Stimulated activated effector memory CD8-positive, alpha-beta T cell treated with anti-CD3 and anti-CD28 coated beads, Interleukin-12 subunit alpha, Interleukin-12 subunit beta, amount 100 ng/mL, for 72 hours (primary cell): ENCODE measurements around the gene PTPRM.
"Not testable (repeated sequence)": the region's sequence is repeated elsewhere in the genome, so short reads cannot be mapped to it uniquely, and the experiment has no call there.

Experiments
- ATAC-seq: fragments of 150-1000 bp; cut with Tn5 transposase; 2 replicates; pipeline ENCODE4 v1.10.0; 2021
- DNase-seq, 2 donors: peaks; one replicate each; pipeline ENCODE4 v3.0.0; 2021 to 2022; ENCODE audit warnings: low spot score in 2 of 2
- H3K27ac Mint-ChIP-seq: one replicate; pipeline ENCODE4 v1.8.0; 2022; ENCODE audit warnings: mild to moderate bottlenecking, mixed read lengths
- H3K36me3 Mint-ChIP-seq: one replicate; pipeline ENCODE4 v1.8.0; 2022; ENCODE audit warnings: mild to moderate bottlenecking, mixed read lengths
- H3K4me1 Mint-ChIP-seq: one replicate; pipeline ENCODE4 v1.8.0; 2022; ENCODE audit warnings: mixed read lengths
- H3K4me3 Mint-ChIP-seq: one replicate; pipeline ENCODE4 v1.8.0; 2022; ENCODE audit warnings: mild to moderate bottlenecking, mixed read lengths
- H3K9me3 Mint-ChIP-seq: one replicate; pipeline ENCODE4 v1.8.0; 2022; ENCODE audit warnings: mixed read lengths

PTPRM gene

DNA sequence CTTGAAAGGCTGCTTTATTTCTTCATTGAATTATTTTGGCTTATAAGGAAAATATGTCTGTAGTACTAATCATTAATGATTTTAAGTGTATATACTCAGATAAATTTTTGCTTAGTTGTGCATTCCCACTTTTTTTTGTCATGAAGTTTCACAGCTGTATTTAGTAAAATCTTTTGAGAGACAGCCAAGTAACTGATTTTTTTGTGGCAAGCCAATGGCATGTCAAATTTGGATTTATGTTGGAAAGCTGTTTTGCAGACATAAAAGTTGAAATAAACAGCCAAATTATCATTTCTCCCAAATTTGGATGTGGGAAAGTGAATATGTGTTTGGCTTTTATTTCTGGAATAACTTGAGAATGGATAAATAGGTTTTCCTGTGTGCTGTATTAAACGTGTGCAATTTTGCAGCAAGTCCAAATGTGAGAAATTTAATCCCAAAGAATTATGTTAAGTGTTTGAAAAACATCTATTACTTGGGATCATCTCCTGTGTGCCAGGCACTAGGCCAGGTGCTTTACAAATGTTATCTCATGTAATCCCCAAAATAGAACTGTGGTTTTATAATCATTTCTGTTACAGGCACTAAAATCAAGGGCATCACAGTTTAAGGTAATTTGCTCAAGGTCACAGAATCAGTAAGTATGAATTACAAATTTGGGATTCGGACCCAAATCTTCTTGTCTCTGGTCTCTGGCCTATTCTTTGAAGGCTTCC is 160.4 kb downstream of the PTPRM start:
- H3K36me3 Mint-ChIP-seq: no peaks in the 10 kb centered on the region
- H3K9me3 Mint-ChIP-seq: peaks cover 3% of the 10 kb centered on the region
- H3K27ac Mint-ChIP-seq: no peak overlapping the region
- no peaks in the 10 kb centered on the region for H3K4me1 Mint-ChIP-seq
- DNase-seq: no peak
- ATAC-seq: no peak
- no peak overlapping the region for H3K4me3 Mint-ChIP-seq

DNA sequence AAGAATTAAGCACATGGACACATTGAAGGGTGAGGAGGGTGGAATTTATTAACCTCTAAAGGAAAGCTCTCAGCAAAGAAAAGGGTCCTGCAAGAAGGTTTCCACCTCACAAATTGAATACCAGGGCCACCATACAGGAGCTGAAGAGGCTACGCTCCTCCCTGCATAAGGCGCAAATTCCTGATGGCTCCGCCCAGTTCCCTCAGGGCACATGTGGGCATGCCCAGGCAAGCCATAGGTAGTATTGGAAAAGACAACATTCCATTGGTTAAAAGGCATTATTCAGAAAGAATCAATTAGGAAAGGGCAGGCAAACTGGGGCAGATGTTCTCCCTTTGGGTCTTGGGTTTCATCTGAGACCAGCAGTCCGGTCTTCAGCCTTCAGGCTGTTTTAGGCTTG is 161.2 kb downstream of the PTPRM start:
- Mint-ChIP-seq H3K27ac (no peak overlapping the region), H3K36me3 (no peaks in the 10 kb centered on the region), H3K9me3 (peaks cover 3% of the 10 kb centered on the region), H3K4me3 (no peak overlapping the region), H3K4me1 (no peaks in the 10 kb centered on the region)
- ATAC-seq (no peak), DNase-seq (no peak)

DNA sequence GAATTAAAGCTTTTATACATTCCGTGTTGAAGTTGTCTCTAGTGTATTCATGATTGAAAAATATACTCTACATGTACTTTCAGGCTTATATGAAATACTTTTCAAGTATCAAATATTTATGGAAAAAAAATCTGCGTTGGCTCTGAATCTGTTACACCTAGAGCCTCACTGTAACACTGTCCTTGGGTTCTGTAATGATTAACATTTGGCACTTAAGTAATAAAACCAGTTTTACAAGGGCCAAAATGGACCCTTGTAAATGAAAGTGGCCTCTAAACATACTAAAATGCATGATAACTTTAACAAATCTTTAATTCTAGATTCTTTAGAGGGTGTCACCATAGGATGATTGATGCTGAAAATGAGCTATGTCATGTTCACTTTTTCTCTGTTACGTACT is 162.8 kb downstream of the PTPRM start:
- Mint-ChIP-seq H3K36me3 (no peaks in the 10 kb centered on the region), H3K9me3 (no peaks in the 10 kb centered on the region), H3K4me1 (no peaks in the 10 kb centered on the region), H3K27ac (no peak overlapping the region), H3K4me3 (no peak overlapping the region)
- ATAC-seq (no peak), DNase-seq (no peak)

DNA sequence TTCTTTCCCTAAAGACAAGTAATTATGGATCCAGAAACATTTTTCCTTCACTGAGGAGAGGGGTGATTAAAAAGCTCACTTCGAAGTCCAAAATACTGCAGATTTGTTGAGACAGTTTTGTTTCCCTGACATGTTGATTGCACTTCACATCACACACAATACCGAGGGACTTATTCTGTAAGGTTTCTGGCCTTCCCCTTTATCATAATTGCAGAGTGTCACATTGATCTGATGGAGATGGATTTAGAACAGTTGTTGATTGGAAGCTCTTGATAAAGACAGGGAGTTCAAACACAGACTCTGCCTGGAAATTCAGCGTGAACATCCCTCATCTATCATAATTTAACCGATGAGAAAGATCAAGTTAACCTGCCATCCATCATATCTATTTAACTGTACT is 163.6 kb downstream of the PTPRM start:
- H3K4me3 Mint-ChIP-seq: no peak overlapping the region
- no peaks in the 10 kb centered on the region for H3K36me3 Mint-ChIP-seq
- no peak for DNase-seq
- H3K4me1 Mint-ChIP-seq: no peaks in the 10 kb centered on the region
- no peaks in the 10 kb centered on the region for H3K9me3 Mint-ChIP-seq
- H3K27ac Mint-ChIP-seq: no peak overlapping the region
- ATAC-seq: no peak

DNA sequence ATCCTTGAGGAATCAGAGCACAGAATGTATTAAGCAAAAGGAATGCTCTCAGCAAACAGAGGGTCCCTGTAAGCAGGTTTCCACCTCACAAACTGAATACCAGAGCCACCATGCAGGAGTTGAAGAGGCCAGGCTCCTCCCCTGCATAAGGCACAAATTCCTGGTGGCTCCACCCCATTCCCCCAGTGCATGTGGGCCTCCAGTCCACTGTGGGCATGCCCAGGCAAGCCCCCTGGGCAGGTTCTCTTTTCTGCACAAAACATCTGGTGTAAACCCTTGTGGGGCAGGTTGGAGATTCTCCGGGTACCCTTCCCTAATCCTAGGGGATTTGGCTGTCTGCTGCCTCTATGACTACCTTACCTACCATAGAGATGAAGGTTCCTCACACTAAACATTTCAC is 166.5 kb downstream of the PTPRM start:
- ATAC-seq (no peak), DNase-seq (no peak)
- Mint-ChIP-seq H3K36me3 (no peaks in the 10 kb centered on the region), H3K4me3 (no peak overlapping the region), H3K9me3 (no peaks in the 10 kb centered on the region), H3K4me1 (no peaks in the 10 kb centered on the region), H3K27ac (no peak overlapping the region)

DNA sequence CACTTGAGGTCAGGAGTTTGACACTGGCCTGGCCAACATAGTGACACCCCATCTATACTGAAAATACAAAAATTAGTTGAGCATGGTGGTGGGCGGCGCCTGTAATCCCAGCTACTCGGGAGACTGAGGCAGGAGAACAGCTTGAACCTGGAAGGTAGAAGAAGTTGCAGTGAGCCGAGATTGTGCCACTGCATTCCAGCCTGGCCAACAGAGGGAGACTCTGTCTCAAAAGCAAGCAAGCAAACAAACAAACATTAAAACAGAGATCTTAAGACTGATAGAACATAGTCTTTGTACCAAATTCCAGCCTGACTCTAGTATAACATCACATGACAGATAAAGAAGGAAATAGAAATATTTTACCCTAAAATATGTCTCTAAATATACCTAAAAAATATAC is 168.1 kb downstream of the PTPRM start:
- DNase-seq: no peak
- Mint-ChIP-seq H3K27ac (no peak overlapping the region), H3K9me3 (no peaks in the 10 kb centered on the region), H3K4me1 (no peaks in the 10 kb centered on the region), H3K4me3 (no peak overlapping the region), H3K36me3 (no peaks in the 10 kb centered on the region)
- ATAC-seq: no peak

DNA sequence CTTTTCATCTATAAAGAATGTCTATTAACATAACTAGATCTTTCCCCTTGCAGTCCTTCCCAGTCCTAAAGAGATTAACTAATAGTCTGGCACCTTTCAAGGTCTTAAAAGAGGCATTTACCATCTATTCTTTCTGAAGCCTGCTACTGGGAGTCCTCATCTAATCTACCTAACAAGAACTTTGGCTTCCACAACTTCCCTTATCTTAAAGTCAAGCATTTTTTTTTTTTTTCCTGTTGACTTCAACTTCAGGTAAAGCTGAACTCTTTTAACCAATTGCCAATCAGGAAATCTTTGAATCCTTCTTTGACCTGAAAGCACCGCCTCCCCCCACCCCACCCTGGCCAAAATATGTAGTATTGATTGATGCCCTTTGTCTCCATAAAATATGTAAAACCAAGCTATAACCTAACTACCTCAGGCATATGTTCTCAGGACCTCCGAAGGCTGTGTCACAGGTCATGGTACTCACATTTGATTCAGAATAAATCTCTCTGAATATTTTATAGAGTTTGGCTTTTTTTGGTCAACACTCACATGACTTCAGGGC is 168.6 kb downstream of the PTPRM start:
- Mint-ChIP-seq H3K27ac (no peak overlapping the region), H3K9me3 (no peaks in the 10 kb centered on the region), H3K36me3 (no peaks in the 10 kb centered on the region), H3K4me3 (no peak overlapping the region), H3K4me1 (no peaks in the 10 kb centered on the region)
- ATAC-seq: no peak
- no peak for DNase-seq

DNA sequence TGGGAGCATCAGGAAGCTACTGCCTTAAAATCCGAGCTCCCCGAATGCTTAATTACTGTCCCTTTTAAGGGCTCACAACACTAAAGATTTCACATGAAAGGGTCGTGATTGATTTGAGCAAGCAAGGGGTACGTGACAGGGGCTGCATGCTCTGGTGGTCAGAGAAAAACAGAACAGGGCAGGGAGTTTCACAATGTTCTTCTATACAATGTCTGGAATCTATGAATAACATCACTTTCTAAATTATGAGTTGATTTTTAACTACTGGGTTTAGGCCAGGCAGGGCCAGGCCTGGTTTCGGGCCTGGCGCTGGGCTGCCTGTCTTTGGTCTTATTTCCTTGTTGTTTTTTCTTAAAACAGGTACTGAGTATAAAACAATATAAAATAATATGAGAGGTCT is 169.4 kb downstream of the PTPRM start:
- H3K4me3 Mint-ChIP-seq, ATAC-seq, H3K27ac Mint-ChIP-seq, H3K4me1 Mint-ChIP-seq, H3K9me3 Mint-ChIP-seq, H3K36me3 Mint-ChIP-seq, DNase-seq: not testable (repeated sequence)

DNA sequence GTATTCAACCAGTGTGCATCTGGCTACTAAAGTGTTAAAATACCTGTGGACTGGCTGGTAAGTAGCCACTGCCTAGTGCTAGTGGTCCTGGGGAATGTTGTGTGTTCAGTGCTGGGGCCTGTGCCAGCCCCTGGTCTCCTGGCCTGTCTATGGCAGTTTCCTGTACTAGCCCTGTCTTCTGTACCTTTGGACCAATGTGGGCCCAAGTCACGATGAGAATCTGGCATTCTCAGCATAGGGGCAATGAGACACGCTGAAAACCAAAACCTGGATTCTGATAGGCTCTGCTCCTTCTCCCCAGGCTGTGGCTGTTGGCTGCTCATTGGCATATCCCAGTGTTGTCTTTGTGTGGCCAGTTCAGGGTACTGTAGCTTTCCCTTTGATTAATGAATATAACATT is 170.4 kb downstream of the PTPRM start:
- no peak overlapping the region for H3K27ac Mint-ChIP-seq

DNA sequence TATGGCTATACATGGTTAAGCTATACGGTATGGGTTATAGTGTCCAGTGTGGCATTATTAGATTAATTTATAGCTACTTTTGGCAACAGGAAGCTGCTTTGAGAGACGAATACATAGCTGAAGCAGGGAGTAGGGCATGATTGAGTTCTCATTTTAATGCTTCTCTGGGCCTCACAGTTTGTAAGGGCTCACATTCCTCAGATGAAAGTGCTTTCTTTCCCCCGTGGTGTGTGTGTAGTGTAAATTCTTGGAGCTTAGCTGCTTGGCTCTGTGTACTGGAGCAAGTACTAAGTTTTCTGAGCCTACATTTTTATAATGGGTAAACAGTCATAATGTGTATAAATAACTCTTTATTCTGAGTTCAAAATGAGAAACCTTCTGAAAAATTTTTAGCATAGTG is 173.7 kb downstream of the PTPRM start:
- Mint-ChIP-seq H3K4me3 (no peak overlapping the region), H3K4me1 (no peaks in the 10 kb centered on the region), H3K27ac (no peak overlapping the region), H3K36me3 (no peaks in the 10 kb centered on the region), H3K9me3 (peaks cover 6% of the 10 kb centered on the region)
- no peak for ATAC-seq
- DNase-seq: no peak

More for the DNA sequence above, 170.4 kb downstream of the PTPRM start:
- H3K4me3 Mint-ChIP-seq: no peak overlapping the region
- no peak for ATAC-seq
- DNase-seq: no peak
- no peaks in the 10 kb centered on the region for H3K4me1 Mint-ChIP-seq
- no peaks in the 10 kb centered on the region for H3K9me3 Mint-ChIP-seq
- no peaks in the 10 kb centered on the region for H3K36me3 Mint-ChIP-seq

DNA sequence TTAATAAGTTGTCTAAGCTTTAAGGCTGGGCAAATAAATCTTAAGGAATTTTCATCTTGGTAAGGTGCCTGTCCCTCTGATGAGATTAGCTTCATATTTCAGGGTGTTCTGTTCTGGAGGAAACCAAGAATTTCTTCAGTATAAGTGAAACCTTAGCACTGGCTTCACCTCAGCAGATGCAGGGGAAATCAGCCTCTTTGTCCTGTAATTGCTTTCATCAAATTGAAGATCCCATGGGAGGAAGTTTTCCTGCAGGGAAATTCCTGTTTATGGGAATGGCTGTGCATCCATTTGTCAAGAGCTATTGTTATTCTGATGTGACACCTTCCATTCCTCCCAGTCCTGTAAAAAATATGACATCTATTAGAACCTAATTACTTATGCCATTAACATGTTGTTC is 174.5 kb downstream of the PTPRM start:
- H3K27ac Mint-ChIP-seq: no peak overlapping the region

DNA sequence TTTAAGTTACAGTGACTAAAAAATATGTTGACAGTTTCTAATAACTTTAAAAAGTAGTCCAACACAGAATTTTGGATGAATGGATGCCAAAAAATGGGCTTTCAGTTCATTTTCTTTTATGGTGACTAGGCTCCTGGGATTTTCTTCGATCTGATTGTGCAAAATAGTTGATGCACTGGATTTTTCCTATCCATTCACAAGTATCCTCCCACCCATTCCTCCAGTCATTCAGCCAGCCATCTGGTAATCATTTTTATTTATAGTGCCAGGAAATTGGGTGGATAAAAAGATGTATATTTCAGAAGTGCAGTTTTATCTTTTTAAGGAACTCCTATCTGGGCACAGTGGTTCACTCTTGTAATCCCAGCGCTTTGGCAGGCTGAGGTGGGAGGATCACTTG is 175.1 kb downstream of the PTPRM start:
- no peak for DNase-seq
- H3K4me1 Mint-ChIP-seq: no peaks in the 10 kb centered on the region
- no peak for ATAC-seq

More for the DNA sequence above, 174.5 kb downstream of the PTPRM start:
- ATAC-seq: no peak
- H3K4me1 Mint-ChIP-seq: no peaks in the 10 kb centered on the region
- H3K4me3 Mint-ChIP-seq: no peak overlapping the region
- peaks cover 8% of the 10 kb centered on the region for H3K9me3 Mint-ChIP-seq
- DNase-seq: no peak
- H3K36me3 Mint-ChIP-seq: no peaks in the 10 kb centered on the region

DNA sequence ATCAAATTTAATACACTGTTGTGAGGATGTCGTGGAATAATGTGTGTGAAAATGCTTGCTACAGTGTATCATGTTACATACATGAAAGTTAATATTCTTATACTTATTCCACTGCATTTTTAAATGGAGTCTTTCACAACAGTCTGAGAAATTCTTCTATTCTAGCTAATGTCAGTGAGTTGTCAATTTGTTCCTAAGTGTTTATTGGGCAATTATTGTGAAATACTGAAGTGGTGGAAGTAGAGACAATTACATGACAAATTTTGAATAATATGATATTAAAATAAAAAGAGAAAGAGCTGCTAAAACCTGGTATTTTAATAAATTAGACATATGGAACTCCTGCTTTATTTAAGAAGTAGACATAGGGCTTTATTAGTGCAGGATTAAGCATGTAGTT is 176.1 kb downstream of the PTPRM start:
- peaks cover 8% of the 10 kb centered on the region for H3K9me3 Mint-ChIP-seq
- H3K36me3 Mint-ChIP-seq: no peaks in the 10 kb centered on the region
- no peak for DNase-seq
- no peak overlapping the region for H3K27ac Mint-ChIP-seq
- H3K4me1 Mint-ChIP-seq: no peaks in the 10 kb centered on the region
- no peak overlapping the region for H3K4me3 Mint-ChIP-seq
- ATAC-seq: no peak

More for the DNA sequence above, 175.1 kb downstream of the PTPRM start:
- Mint-ChIP-seq H3K9me3 (peaks cover 8% of the 10 kb centered on the region), H3K4me3 (no peak overlapping the region), H3K27ac (no peak overlapping the region), H3K36me3 (no peaks in the 10 kb centered on the region)

DNA sequence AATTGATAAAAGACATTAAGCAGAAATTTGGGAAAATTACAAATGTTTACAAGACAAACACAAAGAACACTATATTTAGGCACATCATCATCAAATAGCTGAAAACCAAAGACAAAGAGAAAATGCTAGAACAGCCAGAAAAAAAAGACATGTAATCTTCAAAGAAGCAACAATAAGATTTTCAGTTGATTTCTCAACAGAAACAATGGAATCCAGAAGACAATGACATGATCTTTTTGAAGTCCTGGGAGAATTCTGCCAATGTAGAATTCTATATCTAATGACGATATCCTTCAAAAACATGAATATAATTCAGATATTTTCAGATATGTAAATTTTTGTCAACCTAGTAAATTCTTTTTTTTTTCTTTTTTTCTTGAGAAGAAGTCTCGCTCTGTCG is 179.0 kb downstream of the PTPRM start:
- Mint-ChIP-seq H3K27ac (no peak overlapping the region), H3K4me3 (no peak overlapping the region), H3K4me1 (no peaks in the 10 kb centered on the region), H3K36me3 (no peaks in the 10 kb centered on the region), H3K9me3 (peaks cover 8% of the 10 kb centered on the region)
- DNase-seq: no peak
- ATAC-seq: no peak

DNA sequence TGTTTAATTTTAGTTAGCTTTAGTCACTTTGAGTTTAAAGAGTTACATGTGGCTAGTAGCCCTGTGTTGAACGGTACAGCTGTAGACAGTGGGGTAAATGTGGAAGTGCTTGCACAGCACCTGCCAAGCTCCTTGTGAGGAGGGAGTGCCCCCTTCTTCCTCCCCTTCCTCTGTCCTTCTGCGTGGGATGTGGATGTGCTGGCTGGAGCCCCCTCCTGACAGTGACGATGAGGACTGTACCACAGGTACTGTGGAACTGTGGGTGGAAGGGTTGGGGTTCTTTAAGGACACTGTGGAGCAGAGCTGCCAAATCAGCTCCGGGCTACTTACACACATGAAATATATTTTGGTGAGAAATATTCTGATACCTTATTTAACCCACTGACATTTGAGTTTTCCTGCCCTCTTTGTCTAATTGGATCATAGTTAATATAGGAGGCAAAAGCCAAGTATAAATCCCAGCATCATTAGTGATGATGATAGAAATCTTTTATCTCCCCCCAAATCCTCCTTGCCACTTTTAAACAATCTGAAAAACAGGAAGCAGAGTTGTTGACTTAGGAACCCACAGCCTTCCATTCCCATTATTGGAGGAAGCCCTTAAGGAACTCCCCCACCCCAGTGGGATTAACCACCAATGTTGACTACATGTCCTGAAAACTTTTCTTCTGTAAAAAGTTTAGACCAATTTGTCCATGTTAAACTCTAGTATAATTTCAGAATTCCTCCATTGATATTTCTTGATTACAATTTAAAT is 181.3 kb downstream of the PTPRM start:
- H3K4me3 Mint-ChIP-seq: no peak overlapping the region
- ATAC-seq: no peak
- H3K27ac Mint-ChIP-seq: no peak overlapping the region
- no peak for DNase-seq
- peaks cover 8% of the 10 kb centered on the region for H3K9me3 Mint-ChIP-seq
- no peaks in the 10 kb centered on the region for H3K36me3 Mint-ChIP-seq
- no peaks in the 10 kb centered on the region for H3K4me1 Mint-ChIP-seq

DNA sequence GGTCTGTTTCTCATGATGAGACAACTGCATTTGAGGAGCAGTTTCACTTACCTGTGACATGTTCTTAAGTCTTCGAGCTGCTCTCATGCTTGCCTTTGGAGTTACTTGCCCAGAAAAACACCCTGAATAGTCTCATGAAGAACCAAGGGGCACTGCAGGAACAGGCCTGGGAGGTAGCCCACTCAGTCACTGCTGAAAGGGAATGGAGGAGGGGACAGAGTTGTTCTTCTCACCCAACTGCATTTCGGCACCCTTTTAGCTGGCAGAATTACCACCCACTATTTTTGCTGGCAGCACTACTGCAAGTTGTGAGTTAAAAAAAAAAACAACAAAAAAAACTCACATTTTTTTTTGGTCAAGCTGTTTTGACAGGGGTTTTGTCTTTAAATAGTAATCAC is 181.9 kb downstream of the PTPRM start:
- H3K4me1 Mint-ChIP-seq: no peaks in the 10 kb centered on the region
- peaks cover 11% of the 10 kb centered on the region for H3K9me3 Mint-ChIP-seq
- no peak for DNase-seq
- H3K36me3 Mint-ChIP-seq: no peaks in the 10 kb centered on the region
- H3K27ac Mint-ChIP-seq: no peak overlapping the region
- no peak for ATAC-seq
- no peak overlapping the region for H3K4me3 Mint-ChIP-seq
